ENCODE data around the gene SPATA16. TPM values are rescaled to one million over a fixed set of nuclear protein-coding genes. Genes with fewer than 3 reads are reported as not detected.

Gene SPATA16
- total RNA-seq, 1 donor = not detected

DNA sequence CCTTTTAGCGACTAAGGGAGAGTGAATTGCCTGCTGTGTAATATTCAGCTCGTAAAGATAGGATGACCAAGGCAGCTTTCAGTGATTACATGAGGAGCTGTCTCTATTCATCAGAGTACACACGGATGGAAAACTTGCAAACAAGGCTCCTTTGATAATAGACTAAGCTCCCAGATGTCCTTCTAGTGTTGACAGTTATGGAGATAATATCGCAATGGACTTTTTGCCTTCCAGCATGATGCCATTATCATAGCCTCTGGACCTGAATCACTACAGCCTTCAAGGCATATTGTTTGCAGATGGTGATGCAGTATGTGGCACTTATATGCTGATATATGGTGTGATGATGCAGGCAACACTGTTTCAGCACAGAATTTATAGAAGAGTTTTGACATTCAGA lies 296.6 kb downstream of the SPATA16 start:
- H3K4me3 ChIP-seq (ENCODE audit: low read length) = no peak overlapping the region
- no peaks in the 10 kb centered on the region for H3K9me3 ChIP-seq (ENCODE audit: low read depth, low read length)
- H3K27me3 ChIP-seq (ENCODE audit: insufficient read depth, low read length) = no peaks in the 10 kb centered on the region
- no peaks in the 10 kb centered on the region for H3K4me1 ChIP-seq (ENCODE audit: insufficient read depth, low read length)

DNA sequence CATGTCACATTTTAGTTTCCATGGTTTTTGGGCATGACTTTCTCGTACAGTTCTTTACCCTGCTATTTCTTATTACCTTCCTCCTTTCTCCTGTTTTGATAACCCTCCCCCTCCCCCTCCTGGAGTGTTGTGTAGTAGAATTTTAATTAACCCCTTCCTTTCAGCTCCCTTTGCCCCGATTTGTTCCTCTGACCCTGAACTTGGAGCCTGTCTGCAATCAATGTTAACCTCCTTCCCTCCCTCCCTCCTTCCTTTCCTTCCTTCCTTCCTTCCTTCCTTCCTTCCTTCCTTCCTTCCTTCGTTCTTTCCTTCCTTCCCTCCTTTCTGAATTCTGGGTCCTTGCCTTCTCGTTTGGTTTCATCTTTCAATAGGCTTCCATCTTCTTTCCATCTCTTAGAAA lies 300.1 kb downstream of the SPATA16 start:
- Histone ChIP-seq H3K9me3 (ENCODE audit: low read depth, low read length) (no peaks in the 10 kb centered on the region), H3K4me1 (ENCODE audit: insufficient read depth, low read length) (no peaks in the 10 kb centered on the region), H3K27me3 (ENCODE audit: insufficient read depth, low read length) (peaks cover 2% of the 10 kb centered on the region), H3K4me3 (ENCODE audit: low read length) (no peak overlapping the region)

DNA sequence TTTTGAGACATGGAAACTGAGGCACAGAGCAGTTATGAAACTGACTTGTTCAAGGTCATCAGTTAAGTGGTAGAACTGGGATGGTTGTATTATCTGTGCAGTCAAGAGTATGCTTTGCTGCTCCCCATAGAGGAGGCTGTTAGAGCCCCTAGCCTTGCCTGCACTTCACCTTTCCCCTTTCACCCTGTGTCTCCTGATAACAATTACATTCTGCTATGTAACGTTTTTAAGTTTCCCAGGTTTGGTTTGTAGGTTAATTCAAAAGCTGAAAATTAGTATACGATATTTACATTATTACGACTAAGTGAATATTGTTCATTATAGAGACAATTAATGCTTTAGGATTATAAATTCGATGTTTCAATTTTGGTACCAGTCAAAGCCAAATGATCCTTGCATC lies 300.6 kb downstream of the SPATA16 start:
- Histone ChIP-seq H3K4me1 (ENCODE audit: insufficient read depth, low read length) (no peaks in the 10 kb centered on the region), H3K9me3 (ENCODE audit: low read depth, low read length) (no peaks in the 10 kb centered on the region), H3K4me3 (ENCODE audit: low read length) (no peak overlapping the region), H3K27me3 (ENCODE audit: insufficient read depth, low read length) (peaks cover 2% of the 10 kb centered on the region)

DNA sequence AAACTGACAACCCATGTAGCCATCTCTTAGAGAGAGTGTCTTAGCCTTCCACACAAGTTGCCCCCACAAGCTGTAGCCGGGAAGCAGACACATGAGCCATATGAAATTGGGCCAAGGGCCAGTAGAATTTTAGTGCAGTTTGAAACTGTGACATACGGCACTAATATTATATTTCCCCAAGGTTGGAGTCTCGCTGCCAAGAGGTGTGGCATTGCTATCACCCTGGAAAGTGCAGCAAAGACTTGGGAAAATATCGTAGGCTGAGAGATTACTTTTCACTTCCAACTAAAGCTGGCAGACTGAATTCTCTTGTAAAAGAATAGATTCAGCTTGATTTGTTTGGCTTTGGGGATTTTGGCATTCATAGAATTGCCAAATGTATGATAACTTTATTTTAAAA lies 301.4 kb downstream of the SPATA16 start:
- no peaks in the 10 kb centered on the region for H3K9me3 ChIP-seq (ENCODE audit: low read depth, low read length)
- H3K4me1 ChIP-seq (ENCODE audit: insufficient read depth, low read length) = no peaks in the 10 kb centered on the region
- H3K4me3 ChIP-seq (ENCODE audit: low read length) = no peak overlapping the region
- H3K27me3 ChIP-seq (ENCODE audit: insufficient read depth, low read length) = peaks cover 2% of the 10 kb centered on the region

All from mononuclear cell (primary cell).